Keratinocyte (primary cell): ENCODE data around the gene SARNP.

Source experiments
- CTCF ChIP-seq, 3 experiments: IDR thresholded peaks in 1 of 3; conservative IDR thresholded peaks in 1 of 3; optimal IDR thresholded peaks in 1 of 3; 2 replicates in 2 of 3; 3 replicates in 1 of 3; pipeline versions ENCODE3 to v1.5.1; 2011; ENCODE audit warnings: low read length in 3 of 3, mild to moderate bottlenecking in 3 of 3, moderate library complexity in 2 of 3, control low read depth in 1 of 3, inconsistent platforms in 1 of 3; ENCODE audit not compliant: insufficient read depth in 2 of 3; ENCODE audit errors: extremely low read depth in 1 of 3
- EZH2 ChIP-seq: IDR thresholded peaks from one replicate; pipeline ENCODE4 v1.6.1; 2012; ENCODE audit warnings: inconsistent platforms, mild to moderate bottlenecking, low read length, moderate library complexity

DNA sequence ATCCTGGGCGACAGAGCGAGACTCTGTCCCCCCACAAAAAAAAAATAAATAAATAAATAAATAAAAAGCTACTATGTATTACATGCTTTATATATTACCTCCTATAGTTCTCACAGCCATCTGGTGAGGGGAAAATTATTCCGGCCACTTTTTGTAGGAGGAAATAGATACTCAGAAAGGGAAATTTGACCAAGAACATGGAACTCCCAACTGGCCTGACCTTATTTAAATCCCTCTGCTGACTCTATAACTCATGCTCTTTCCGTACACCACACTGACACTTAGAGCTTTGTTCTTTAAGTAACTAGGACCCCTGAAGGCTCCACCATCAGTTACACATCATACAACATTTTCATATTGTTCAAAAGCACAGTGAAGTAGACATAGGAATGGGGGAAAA, 27.4 kb upstream of the SARNP start:
- TF ChIP-seq CTCF (optimal IDR thresholded peaks at IDR 0.05 in 1 of 3, IDR thresholded peaks at IDR 0.05 in 1 of 3, conservative IDR thresholded peaks at IDR 0.05 in 1 of 3; ENCODE audit: extremely low read depth in 1 of 3, insufficient read depth in 2 of 3, low read length in 3 of 3) (no peak), EZH2 (no peak)
